Neuronal stem cell (in vitro differentiated cells): ENCODE data around the gene CDK10.

Source experiments
- DNase-seq: peaks from one replicate; pipeline ENCODE4 v3.0.0-alpha.2; 2013; ENCODE audit warnings: low spot score
- H2AFZ ChIP-seq: one replicate; pipeline ENCODE4 v1.6.1; 2013; ENCODE audit warnings: mild to moderate bottlenecking, low read length, inconsistent platforms
- H2AK5ac ChIP-seq: 2 replicates; pipeline ENCODE4 v1.6.1; 2013; ENCODE audit warnings: low read depth, mild to moderate bottlenecking, inconsistent platforms, low read length, moderate library complexity, mixed read lengths
- H2BK120ac ChIP-seq: 2 replicates; pipeline ENCODE4 v1.6.1; 2013; ENCODE audit warnings: low read depth, mild to moderate bottlenecking, inconsistent platforms, low read length, moderate library complexity, mixed read lengths
- H2BK12ac ChIP-seq: one replicate; pipeline ENCODE4 v1.6.1; 2013; ENCODE audit warnings: low read length, inconsistent platforms
- H2BK15ac ChIP-seq: 2 replicates; pipeline ENCODE4 v1.6.1; 2013; ENCODE audit warnings: mild to moderate bottlenecking, low read length, inconsistent platforms, mixed read lengths
- H2BK5ac ChIP-seq: one replicate; pipeline ENCODE4 v1.6.1; 2013; ENCODE audit warnings: inconsistent platforms, mild to moderate bottlenecking, low read length, moderate library complexity
- H3K14ac ChIP-seq: one replicate; pipeline ENCODE4 v1.6.1; 2013; ENCODE audit warnings: low read length, inconsistent platforms
- H3K18ac ChIP-seq: 2 replicates; pipeline ENCODE4 v1.6.1; 2013; ENCODE audit warnings: low read length, inconsistent platforms
- H3K23ac ChIP-seq: 2 replicates; pipeline ENCODE4 v1.6.1; 2013; ENCODE audit warnings: low read depth, mild to moderate bottlenecking, mixed read lengths, low read length, inconsistent platforms; ENCODE audit not compliant: poor library complexity
- H3K27ac ChIP-seq: replicated peaks from 3 replicates; pipeline ENCODE4 v1.5.1; 2013; ENCODE audit warnings: low read length, inconsistent platforms
- H3K27me3 ChIP-seq, 3 experiments: 2 replicates each; pipeline ENCODE4 v1.6.1; 2013; ENCODE audit warnings: low read length in 3 of 3, mild to moderate bottlenecking in 2 of 3, inconsistent platforms in 1 of 3, low read depth in 1 of 3, mixed read lengths in 1 of 3, moderate library complexity in 1 of 3; ENCODE audit not compliant: control insufficient read depth in 3 of 3, insufficient read depth in 3 of 3
- H3K36me3 ChIP-seq, 2 donors: replicated peaks in 1 of 2; 2 replicates each; pipeline ENCODE4 v1.6.1; 2013; ENCODE audit warnings: low read length in 2 of 2; ENCODE audit not compliant: control insufficient read depth in 2 of 2, insufficient read depth in 2 of 2
- H3K4ac ChIP-seq: 2 replicates; pipeline ENCODE4 v1.6.1; 2013; ENCODE audit warnings: inconsistent platforms, mild to moderate bottlenecking, low read length, moderate library complexity
- H3K4me1 ChIP-seq, 2 donors: 1 replicate in 1 of 2; 2 replicates in 1 of 2; pipeline ENCODE4 v1.6.1; 2013; ENCODE audit warnings: low read length in 2 of 2, low read depth in 1 of 2; ENCODE audit not compliant: control insufficient read depth in 2 of 2, insufficient read depth in 1 of 2
- H3K4me2 ChIP-seq: one replicate; pipeline ENCODE4 v1.6.1; 2013; ENCODE audit warnings: mild to moderate bottlenecking, low read length, inconsistent platforms; ENCODE audit not compliant: insufficient read depth, poor library complexity, severe bottlenecking
- H3K4me3 ChIP-seq, 2 donors: 2 replicates each; pipeline ENCODE4 v1.5.1; 2013; ENCODE audit warnings: low read length in 2 of 2, mild to moderate bottlenecking in 2 of 2, inconsistent platforms in 1 of 2, moderate library complexity in 1 of 2
- H3K79me1 ChIP-seq: one replicate; pipeline ENCODE4 v1.6.1; 2013; ENCODE audit warnings: low read depth, mild to moderate bottlenecking, inconsistent platforms, low read length, moderate library complexity
- H3K9ac ChIP-seq: one replicate; pipeline ENCODE4 v1.6.1; 2013; ENCODE audit warnings: mild to moderate bottlenecking, low read depth, low read length, inconsistent platforms; ENCODE audit not compliant: poor library complexity
- H3K9me3 ChIP-seq, 2 donors: replicated peaks in 1 of 2; 2 replicates each; pipeline versions ENCODE3 to v1.6.1; 2013; ENCODE audit warnings: low read length in 2 of 2, mild to moderate bottlenecking in 2 of 2, inconsistent platforms in 1 of 2, low read depth in 1 of 2, mixed read lengths in 1 of 2, moderate library complexity in 1 of 2; ENCODE audit not compliant: control insufficient read depth in 2 of 2, insufficient read depth in 1 of 2
- H4K8ac ChIP-seq: one replicate; pipeline ENCODE4 v1.6.1; 2013; ENCODE audit warnings: low read depth, mild to moderate bottlenecking, inconsistent platforms, low read length, moderate library complexity
- H4K91ac ChIP-seq: one replicate; pipeline ENCODE4 v1.6.1; 2013; ENCODE audit warnings: low read length, low read depth, mild to moderate bottlenecking, inconsistent platforms; ENCODE audit not compliant: poor library complexity
- WGBS, 2 donors: extraction: QIAGEN DNeasy Blood & Tissue Kit; methylation state at CpG; one replicate each; pipeline ENCODE4 v1.1.7; 2013; ENCODE audit warnings: missing lambda C conversion rate in 2 of 2, mixed read lengths in 1 of 2; ENCODE audit not compliant: insufficient read length in 2 of 2, insufficient replicate concordance in 1 of 2; ENCODE audit errors: extremely low coverage in 2 of 2; 5-methylcytosine and 5-hydroxymethylcytosine counted together

CDK10 gene

GRCh38 chr16:89706518-89707260 is 20.2 kb downstream of the CDK10 start:
- H3K14ac ChIP-seq, result no peak overlapping the region
- H2AFZ ChIP-seq, result peak overlapping the region; percentile 75
- peaks cover 0 to 2% (median 0%) of the 10 kb centered on the region in 3 experiments for H3K27me3 ChIP-seq
- peak overlapping the region; percentile 50 for H3K9ac ChIP-seq
- H2AK5ac ChIP-seq, result peak overlapping the region; percentile 85
- peak overlapping the region; percentile 35 for H3K18ac ChIP-seq
- no peak for DNase-seq
- no peak overlapping the region for H4K91ac ChIP-seq
- no peak overlapping the region for H2BK12ac ChIP-seq
- peak overlapping the region; percentile 23 for H4K8ac ChIP-seq
- H3K4me3 ChIP-seq, result no peak overlapping the region
- H3K27ac ChIP-seq, result no peak overlapping the region
- no peak overlapping the region for H3K4ac ChIP-seq
- no peak overlapping the region for H2BK15ac ChIP-seq
- no peaks in the 10 kb centered on the region for H3K36me3 ChIP-seq
- peak overlapping the region; percentile 31 for H2BK120ac ChIP-seq
- H2BK5ac ChIP-seq, result no peak overlapping the region
- peaks cover 2% of the 10 kb centered on the region for H3K79me1 ChIP-seq
- no peak overlapping the region for H3K4me2 ChIP-seq
- H3K9me3 ChIP-seq, result no peaks in the 10 kb centered on the region
- H3K23ac ChIP-seq, result peak overlapping the region; percentile 37
- no CpG with 5 or more reads among the region's 14 CpGs for WGBS, 2 donors
- peaks cover 4 to 12% of the 10 kb centered on the region in 2 donors for H3K4me1 ChIP-seq

GRCh38 chr16:89707695-89708094 is 21.2 kb downstream of the CDK10 start:
- Histone ChIP-seq H3K36me3 (no peaks in the 10 kb centered on the region), H3K4me2 (peak overlapping the region; percentile 18), H2BK5ac (no peak overlapping the region), H3K4ac (no peak overlapping the region), H3K9me3 (no peaks in the 10 kb centered on the region), H3K23ac (no peak overlapping the region), H2AK5ac (peak overlapping the region; percentile 75), H2BK120ac (no peak overlapping the region), H3K27ac (no peak overlapping the region), H2BK15ac (no peak overlapping the region), H3K79me1 (peaks cover 2% of the 10 kb centered on the region), H3K14ac (no peak overlapping the region), H3K4me3 (no peak overlapping the region), H2BK12ac (peak overlapping the region; percentile 41), H3K18ac (no peak overlapping the region), H3K9ac (no peak overlapping the region), H3K4me1 (peaks cover 2 to 12% of the 10 kb centered on the region in 2 donors), H4K91ac (no peak overlapping the region), H4K8ac (peak overlapping the region; percentile 23), H2AFZ (no peak overlapping the region), H3K27me3 (peaks cover 0 to 2% (median 0%) of the 10 kb centered on the region in 3 experiments)
- DNase-seq, result no peak
- no CpG with 5 or more reads among the region's 9 CpGs for WGBS, 2 donors

- Histone ChIP-seq H3K4me2 (no peak overlapping the region), H3K9ac (peak overlapping the region; percentile 60), H2BK12ac (peak overlapping the region; percentile 90), H3K27ac (no peak overlapping the region), H3K4ac (no peak overlapping the region), H2AK5ac (peak overlapping the region; percentile 94), H3K4me1 (peaks cover 2 to 13% of the 10 kb centered on the region in 2 donors), H2AFZ (no peak overlapping the region), H3K9me3 (no peaks in the 10 kb centered on the region), H3K27me3 (peaks cover 0 to 2% (median 0%) of the 10 kb centered on the region in 3 experiments), H3K4me3 (no peak overlapping the region), H2BK120ac (no peak overlapping the region), H3K23ac (peak overlapping the region; percentile 65), H3K79me1 (peaks cover 2% of the 10 kb centered on the region), H4K8ac (peak overlapping the region; percentile 17), H3K18ac (peak overlapping the region; percentile 71), H2BK15ac (no peak overlapping the region), H3K14ac (no peak overlapping the region), H4K91ac (no peak overlapping the region), H2BK5ac (no peak overlapping the region), H3K36me3 (no peaks in the 10 kb centered on the region)
- WGBS, 2 donors, result no CpG with 5 or more reads among the region's 19 CpGs
- no peak for DNase-seq
These were observed 22.0 kb downstream of the CDK10 start for GRCh38 chr16:89708481-89708931.

GRCh38 chr16:89709166-89709565 is 22.7 kb downstream of the CDK10 start:
- Histone ChIP-seq H3K36me3 (peaks cover 0 to 1% of the 10 kb centered on the region in 2 donors), H3K23ac (peak overlapping the region; percentile 17), H2AK5ac (peak overlapping the region; percentile 90), H2BK120ac (no peak overlapping the region), H3K14ac (no peak overlapping the region), H2BK12ac (peak overlapping the region; percentile 41), H3K4me1 (peaks cover 2 to 13% of the 10 kb centered on the region in 2 donors), H3K4me3 (no peak overlapping the region), H4K8ac (no peak overlapping the region), H3K9ac (peak overlapping the region; percentile 81), H3K9me3 (no peaks in the 10 kb centered on the region), H3K18ac (peak overlapping the region; percentile 17), H2AFZ (no peak overlapping the region), H2BK15ac (peak overlapping the region; percentile 75), H3K4me2 (peak overlapping the region; percentile 25), H3K4ac (no peak overlapping the region), H4K91ac (no peak overlapping the region), H3K79me1 (peaks cover 2% of the 10 kb centered on the region), H3K27me3 (peaks cover 0 to 2% (median 0%) of the 10 kb centered on the region in 3 experiments), H2BK5ac (peak overlapping the region; percentile 48), H3K27ac (no peak overlapping the region)
- DNase-seq, result no peak
- WGBS, 2 donors, result no CpG with 5 or more reads among the region's 10 CpGs
